ENCODE results near the gene RDH16. TPM values are rescaled to one million over a fixed set of nuclear protein-coding genes. Genes with fewer than 3 reads are reported as not detected.

The RDH16 gene
- under 0.01 TPM in 1 of 2 replicates, not detected in the other for total RNA-seq (2012; rRNA removed)

- H3K27me3 ChIP-seq (ENCODE audit: control insufficient read depth, insufficient read depth, low read length): peaks cover 43% of the 10 kb centered on the region
- H3K4me3 ChIP-seq (ENCODE audit: low read length): no peak within 1 kb of the TSS
- H3K36me3 ChIP-seq (ENCODE audit: insufficient read depth, low read length): no peaks in the 10 kb centered on the region
- H3K9ac ChIP-seq (ENCODE audit: low read depth, low read length): no peak within 1 kb of the TSS
- H3K9me3 ChIP-seq (replicated peaks; ENCODE audit: low read length): no peaks in the 10 kb centered on the region
- H3K4me1 ChIP-seq (ENCODE audit: control insufficient read depth, insufficient read depth, low read length): no peaks in the 10 kb centered on the region
- no peak within 1 kb of the TSS for H3K4me2 ChIP-seq (ENCODE audit: low read length)
Measured at GRCh38 chr12:56957229-56958052, at the start of gene RDH16. Gene RDH16 (minus strand): TSS chr12:56957608. CDS start chr12:56957462, 146 bp downstream.

- H3K9ac ChIP-seq (ENCODE audit: low read depth, low read length): peak overlapping the region; percentile 55
- H3K4me2 ChIP-seq (ENCODE audit: low read length): peak overlapping the region; percentile 72
- H3K4me3 ChIP-seq (ENCODE audit: low read length): peak overlapping the region; percentile 65
- H3K9me3 ChIP-seq (replicated peaks; ENCODE audit: low read length): no peaks in the 10 kb centered on the region
- peaks cover 19% of the 10 kb centered on the region for H3K4me1 ChIP-seq (ENCODE audit: control insufficient read depth, insufficient read depth, low read length)
- peaks cover 27% of the 10 kb centered on the region for H3K36me3 ChIP-seq (ENCODE audit: insufficient read depth, low read length)
- H3K27me3 ChIP-seq (ENCODE audit: control insufficient read depth, insufficient read depth, low read length): peaks cover 2% of the 10 kb centered on the region
Measured at GRCh38 chr12:57006809-57007475, 49.5 kb upstream of the RDH16 start.

- Histone ChIP-seq H3K9ac (ENCODE audit: low read depth, low read length) (peak within 1 kb of the TSS; percentile 91), H3K4me1 (ENCODE audit: control insufficient read depth, insufficient read depth, low read length) (peaks cover 24% of the 10 kb centered on the region), H3K4me2 (ENCODE audit: low read length) (peak within 1 kb of the TSS; percentile 96), H3K27me3 (ENCODE audit: control insufficient read depth, insufficient read depth, low read length) (no peaks in the 10 kb centered on the region), H3K9me3 (replicated peaks; ENCODE audit: low read length) (no peaks in the 10 kb centered on the region), H3K36me3 (ENCODE audit: insufficient read depth, low read length) (peaks cover 35% of the 10 kb centered on the region), H3K4me3 (ENCODE audit: low read length) (peak within 1 kb of the TSS; percentile 89)
Measured at GRCh38 chr12:57005980-57006808, 48.8 kb upstream of the RDH16 start, which contains the start of gene ZBTB39. Gene ZBTB39 (minus strand): TSS chr12:57006546. CDS start chr12:57004917, 1,629 bp downstream.

GRCh38 chr12:57004651-57005050, 47.2 kb upstream of the RDH16 start:
- Histone ChIP-seq H3K4me1 (ENCODE audit: control insufficient read depth, insufficient read depth, low read length) (peaks cover 27% of the 10 kb centered on the region), H3K9me3 (replicated peaks; ENCODE audit: low read length) (no peaks in the 10 kb centered on the region), H3K4me2 (ENCODE audit: low read length) (peak overlapping the region; percentile 96), H3K36me3 (ENCODE audit: insufficient read depth, low read length) (peaks cover 39% of the 10 kb centered on the region), H3K9ac (ENCODE audit: low read depth, low read length) (no peak overlapping the region), H3K27me3 (ENCODE audit: control insufficient read depth, insufficient read depth, low read length) (no peaks in the 10 kb centered on the region), H3K4me3 (ENCODE audit: low read length) (no peak overlapping the region)

GRCh38 chr12:57003395-57003794, 46.0 kb upstream of the RDH16 start:
- Histone ChIP-seq H3K27me3 (ENCODE audit: control insufficient read depth, insufficient read depth, low read length) (no peaks in the 10 kb centered on the region), H3K36me3 (ENCODE audit: insufficient read depth, low read length) (peaks cover 39% of the 10 kb centered on the region), H3K4me3 (ENCODE audit: low read length) (no peak overlapping the region), H3K9ac (ENCODE audit: low read depth, low read length) (no peak overlapping the region), H3K4me1 (ENCODE audit: control insufficient read depth, insufficient read depth, low read length) (peaks cover 29% of the 10 kb centered on the region), H3K9me3 (replicated peaks; ENCODE audit: low read length) (no peaks in the 10 kb centered on the region), H3K4me2 (ENCODE audit: low read length) (no peak overlapping the region)

- Histone ChIP-seq H3K27me3 (ENCODE audit: control insufficient read depth, insufficient read depth, low read length) (no peaks in the 10 kb centered on the region), H3K36me3 (ENCODE audit: insufficient read depth, low read length) (peaks cover 39% of the 10 kb centered on the region)
Measured at GRCh38 chr12:57001448-57001906, 44.1 kb upstream of the RDH16 start.

GRCh38 chr12:57000393-57000792, 43.0 kb upstream of the RDH16 start:
- Histone ChIP-seq H3K36me3 (ENCODE audit: insufficient read depth, low read length) (peaks cover 39% of the 10 kb centered on the region), H3K4me3 (ENCODE audit: low read length) (no peak overlapping the region), H3K9me3 (replicated peaks; ENCODE audit: low read length) (no peaks in the 10 kb centered on the region), H3K27me3 (ENCODE audit: control insufficient read depth, insufficient read depth, low read length) (no peaks in the 10 kb centered on the region), H3K4me1 (ENCODE audit: control insufficient read depth, insufficient read depth, low read length) (peaks cover 21% of the 10 kb centered on the region), H3K4me2 (ENCODE audit: low read length) (no peak overlapping the region), H3K9ac (ENCODE audit: low read depth, low read length) (no peak overlapping the region)

More at GRCh38 chr12:57001448-57001906, 44.1 kb upstream of the RDH16 start:
- Histone ChIP-seq H3K9me3 (replicated peaks; ENCODE audit: low read length) (no peaks in the 10 kb centered on the region), H3K9ac (ENCODE audit: low read depth, low read length) (no peak overlapping the region), H3K4me3 (ENCODE audit: low read length) (no peak overlapping the region), H3K4me1 (ENCODE audit: control insufficient read depth, insufficient read depth, low read length) (peaks cover 24% of the 10 kb centered on the region), H3K4me2 (ENCODE audit: low read length) (no peak overlapping the region)

- no peaks in the 10 kb centered on the region for H3K27me3 ChIP-seq (ENCODE audit: control insufficient read depth, insufficient read depth, low read length)
- H3K4me2 ChIP-seq (ENCODE audit: low read length): no peak overlapping the region
- H3K9ac ChIP-seq (ENCODE audit: low read depth, low read length): no peak overlapping the region
- no peak overlapping the region for H3K4me3 ChIP-seq (ENCODE audit: low read length)
- H3K4me1 ChIP-seq (ENCODE audit: control insufficient read depth, insufficient read depth, low read length): peaks cover 14% of the 10 kb centered on the region
- H3K36me3 ChIP-seq (ENCODE audit: insufficient read depth, low read length): peaks cover 36% of the 10 kb centered on the region
- no peaks in the 10 kb centered on the region for H3K9me3 ChIP-seq (replicated peaks; ENCODE audit: low read length)
Measured at GRCh38 chr12:56999456-56999855, 42.0 kb upstream of the RDH16 start.

- Histone ChIP-seq H3K4me3 (ENCODE audit: low read length) (no peak overlapping the region), H3K27me3 (ENCODE audit: control insufficient read depth, insufficient read depth, low read length) (no peaks in the 10 kb centered on the region), H3K36me3 (ENCODE audit: insufficient read depth, low read length) (peaks cover 32% of the 10 kb centered on the region), H3K4me2 (ENCODE audit: low read length) (no peak overlapping the region), H3K9me3 (replicated peaks; ENCODE audit: low read length) (no peaks in the 10 kb centered on the region), H3K9ac (ENCODE audit: low read depth, low read length) (no peak overlapping the region), H3K4me1 (ENCODE audit: control insufficient read depth, insufficient read depth, low read length) (peaks cover 14% of the 10 kb centered on the region)
Measured at GRCh38 chr12:56998981-56999380, 41.6 kb upstream of the RDH16 start.

GRCh38 chr12:56998316-56998715, 40.9 kb upstream of the RDH16 start:
- Histone ChIP-seq H3K4me1 (ENCODE audit: control insufficient read depth, insufficient read depth, low read length) (peaks cover 14% of the 10 kb centered on the region), H3K9me3 (replicated peaks; ENCODE audit: low read length) (no peaks in the 10 kb centered on the region), H3K4me3 (ENCODE audit: low read length) (no peak overlapping the region), H3K4me2 (ENCODE audit: low read length) (no peak overlapping the region), H3K27me3 (ENCODE audit: control insufficient read depth, insufficient read depth, low read length) (no peaks in the 10 kb centered on the region), H3K36me3 (ENCODE audit: insufficient read depth, low read length) (peaks cover 25% of the 10 kb centered on the region), H3K9ac (ENCODE audit: low read depth, low read length) (no peak overlapping the region)
